ENCODE data around the gene TRAF4.

DNA sequence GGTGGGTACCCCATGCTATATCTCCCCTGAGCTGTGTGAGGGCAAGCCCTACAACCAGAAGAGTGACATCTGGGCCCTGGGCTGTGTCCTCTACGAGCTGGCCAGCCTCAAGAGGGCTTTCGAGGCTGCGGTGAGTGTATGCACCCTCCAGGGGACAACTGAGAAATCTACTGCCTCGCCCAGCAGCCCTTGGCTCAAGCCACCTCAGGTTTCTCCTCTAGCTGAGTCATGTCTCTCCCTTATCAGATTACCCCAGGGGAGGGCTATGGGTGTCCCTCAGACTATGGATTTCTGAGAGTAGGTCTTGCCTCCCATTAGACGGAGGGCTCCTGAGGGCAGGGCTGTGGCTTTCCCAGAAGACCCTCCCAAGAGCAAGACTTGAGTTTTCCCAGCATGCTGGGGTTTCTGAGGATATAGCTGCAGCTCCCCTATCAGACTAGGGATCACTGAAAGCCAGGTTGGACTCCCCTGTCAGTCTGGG is 8.5 kb upstream of the TRAF4 start:
- TF ChIP-seq GATA3 (IDR thresholded peaks at IDR 0.05; ENCODE audit: low read depth, low read length) (no peak), GATA2 (IDR thresholded peaks at IDR 0.05; ENCODE audit: low read depth, low read length) (no peak)
